ENCODE measurements around the gene NUDT21.
A peak's percentile ranks its signal among the peaks of the same experiment; 100 is the strongest.

The NUDT21 gene

DNA sequence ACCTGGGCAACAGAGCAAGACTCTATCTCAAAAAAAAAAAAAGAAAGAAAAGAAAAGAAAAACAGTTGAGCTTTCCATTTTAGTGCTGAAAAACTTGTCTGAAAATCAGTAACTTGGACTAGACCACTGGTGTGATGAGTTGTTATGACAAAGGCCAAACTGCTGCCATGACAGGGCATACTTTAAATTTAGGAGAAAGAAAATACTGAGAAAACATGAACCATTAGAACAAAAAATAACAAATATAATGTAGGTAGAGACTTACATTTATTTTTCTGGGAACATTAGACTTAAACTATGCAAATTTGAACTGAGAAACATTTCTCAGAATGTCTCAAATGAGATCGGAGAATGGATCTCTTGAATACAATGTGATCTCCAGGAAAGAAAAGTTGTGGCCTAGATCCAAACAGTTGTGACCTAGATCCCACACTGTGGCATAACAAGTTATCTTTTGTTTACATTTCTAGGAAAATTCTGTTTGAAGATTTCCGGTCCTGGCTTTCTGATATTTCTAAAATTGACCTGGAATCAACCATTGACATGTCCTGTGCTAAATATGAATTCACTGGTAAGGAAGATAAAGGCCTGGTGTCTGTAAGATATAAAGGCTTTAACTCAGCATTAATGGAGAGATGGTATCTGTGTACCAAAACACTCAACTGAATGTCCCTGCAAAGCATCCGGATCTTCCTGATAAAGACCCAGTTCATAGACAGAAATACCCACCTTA lies 11.1 kb upstream of the NUDT21 start:
- Histone ChIP-seq H3K23ac (ENCODE audit: low read length in 2 of 2) (no peak overlapping the region), H2AFZ (ENCODE audit: low read depth, low read length) (no peak overlapping the region), H4K8ac (ENCODE audit: low read length) (no peak overlapping the region), H3K18ac (ENCODE audit: low read depth in 1 of 2, low read length in 2 of 2) (no peak overlapping the region), H3K9me3 (ENCODE audit: control insufficient read depth, low read length) (no peaks in the 10 kb centered on the region), H2BK15ac (ENCODE audit: low read depth, poor library complexity, severe bottlenecking) (no peak overlapping the region), H3K14ac (ENCODE audit: low read length in 2 of 2) (no peak overlapping the region), H3K4me2 (ENCODE audit: low read length, poor library complexity, severe bottlenecking) (no peak overlapping the region), H3K27me3 (ENCODE audit: control insufficient read depth in 1 of 2, insufficient read depth in 1 of 2, low read length in 2 of 2) (no peaks in the 10 kb centered on the region), H3K4ac (ENCODE audit: low read depth in 1 of 2, low read length in 2 of 2) (no peak overlapping the region), H2BK120ac (ENCODE audit: low read depth, low read length) (no peak overlapping the region), H4K91ac (ENCODE audit: low read length) (no peak overlapping the region), H3K4me3 (ENCODE audit: insufficient read depth in 1 of 2, low read depth in 1 of 2, low read length in 2 of 2) (no peak overlapping the region), H2BK5ac (ENCODE audit: low read depth, low read length, poor library complexity, severe bottlenecking) (no peak overlapping the region), H3K79me1 (replicated peaks; ENCODE audit: low read length, poor library complexity, severe bottlenecking) (peaks cover 9% of the 10 kb centered on the region), H2BK12ac (ENCODE audit: low read length in 2 of 2) (no peak overlapping the region), H2AK5ac (ENCODE audit: low read length, severe bottlenecking) (no peak overlapping the region), H3K27ac (ENCODE audit: low read length, poor library complexity, severe bottlenecking) (no peak overlapping the region), H3K9ac (ENCODE audit: low read length) (no peak overlapping the region), H3K36me3 (ENCODE audit: control insufficient read depth in 1 of 2, insufficient read depth in 2 of 2, low read depth in 1 of 2, low read length in 2 of 2) (peaks cover 9 to 95% of the 10 kb centered on the region in 2 experiments), H3K4me1 (ENCODE audit: control insufficient read depth, insufficient read depth, low read depth, low read length) (no peaks in the 10 kb centered on the region)
- WGBS, result 93% methylated on average over 2 of the region's 3 CpGs
- no peak for DNase-seq

DNA sequence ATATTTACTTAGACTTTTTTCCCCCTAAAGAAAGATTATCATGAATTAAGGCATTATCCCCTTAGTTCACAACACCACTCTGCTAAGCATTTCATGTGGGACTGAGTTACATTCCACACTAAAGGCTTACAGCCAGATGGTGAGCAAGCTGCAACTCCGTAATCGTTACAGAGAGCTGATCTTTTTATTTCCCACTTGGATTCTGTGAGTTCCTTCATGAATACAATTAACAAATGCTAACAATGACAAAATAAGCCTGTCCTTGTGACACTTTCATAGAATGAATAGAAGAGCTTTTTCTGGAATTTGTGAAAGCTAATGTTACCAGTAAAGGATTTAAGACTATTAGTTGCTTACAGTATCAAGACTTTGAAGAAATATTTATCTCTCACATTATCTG lies 9.0 kb upstream of the NUDT21 start:
- H2BK5ac ChIP-seq (ENCODE audit: low read depth, low read length, poor library complexity, severe bottlenecking), result no peak overlapping the region
- no peak overlapping the region for H3K4me2 ChIP-seq (ENCODE audit: low read length, poor library complexity, severe bottlenecking)
- 100% methylated on average over 2 of the region's 2 CpGs for WGBS
- H3K79me1 ChIP-seq (replicated peaks; ENCODE audit: low read length, poor library complexity, severe bottlenecking), result peaks cover 13% of the 10 kb centered on the region
- no peak overlapping the region for H4K8ac ChIP-seq (ENCODE audit: low read length)
- H3K4ac ChIP-seq (ENCODE audit: low read depth in 1 of 2, low read length in 2 of 2), result no peak overlapping the region
- peaks cover 6 to 95% of the 10 kb centered on the region in 2 experiments for H3K36me3 ChIP-seq (ENCODE audit: control insufficient read depth in 1 of 2, insufficient read depth in 2 of 2, low read depth in 1 of 2, low read length in 2 of 2)
- no peak overlapping the region for H2AFZ ChIP-seq (ENCODE audit: low read depth, low read length)
- no peak overlapping the region for H3K18ac ChIP-seq (ENCODE audit: low read depth in 1 of 2, low read length in 2 of 2)
- H2AK5ac ChIP-seq (ENCODE audit: low read length, severe bottlenecking), result no peak overlapping the region
- no peak overlapping the region for H2BK120ac ChIP-seq (ENCODE audit: low read depth, low read length)
- DNase-seq, result no peak
- H3K27ac ChIP-seq (ENCODE audit: low read length, poor library complexity, severe bottlenecking), result no peak overlapping the region
- H3K4me3 ChIP-seq (ENCODE audit: insufficient read depth in 1 of 2, low read depth in 1 of 2, low read length in 2 of 2), result no peak overlapping the region
- no peaks in the 10 kb centered on the region for H3K4me1 ChIP-seq (ENCODE audit: control insufficient read depth, insufficient read depth, low read depth, low read length)
- H3K14ac ChIP-seq (ENCODE audit: low read length in 2 of 2), result no peak overlapping the region
- no peak overlapping the region for H2BK12ac ChIP-seq (ENCODE audit: low read length in 2 of 2)
- no peak overlapping the region for H4K91ac ChIP-seq (ENCODE audit: low read length)
- H3K9ac ChIP-seq (ENCODE audit: low read length), result no peak overlapping the region
- no peak overlapping the region for H3K23ac ChIP-seq (ENCODE audit: low read length in 2 of 2)
- no peaks in the 10 kb centered on the region for H3K27me3 ChIP-seq (ENCODE audit: control insufficient read depth in 1 of 2, insufficient read depth in 1 of 2, low read length in 2 of 2)
- H2BK15ac ChIP-seq (ENCODE audit: low read depth, poor library complexity, severe bottlenecking), result no peak overlapping the region
- no peaks in the 10 kb centered on the region for H3K9me3 ChIP-seq (ENCODE audit: control insufficient read depth, low read length)

DNA sequence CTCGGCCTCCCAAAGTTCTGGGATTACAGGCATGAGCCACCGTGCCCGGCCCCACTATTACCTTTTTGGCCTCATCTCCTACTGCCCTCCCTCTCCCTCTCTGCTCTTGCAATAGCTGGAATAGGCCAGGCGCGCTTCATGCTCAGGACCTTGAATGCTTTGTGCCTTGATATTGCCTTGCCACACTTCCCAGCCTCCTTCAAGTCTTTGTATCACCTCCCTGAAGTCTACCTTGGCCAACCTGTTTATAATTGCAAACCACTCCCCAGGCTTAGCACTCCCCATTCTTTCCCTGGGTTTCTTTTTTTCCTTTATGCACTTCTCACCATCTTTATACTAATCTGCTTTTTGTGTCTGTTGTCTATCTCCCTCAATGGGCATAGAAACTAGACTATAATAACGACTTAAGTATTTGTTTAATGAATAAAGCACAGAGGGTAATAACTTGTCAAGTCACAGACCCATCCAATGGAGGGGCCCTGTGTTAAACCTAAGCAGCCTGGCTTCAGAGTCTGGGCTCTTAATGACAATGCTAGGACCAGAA lies 6.9 kb upstream of the NUDT21 start:
- Histone ChIP-seq H3K27me3 (ENCODE audit: control insufficient read depth in 1 of 2, insufficient read depth in 1 of 2, low read length in 2 of 2) (no peaks in the 10 kb centered on the region), H2AK5ac (ENCODE audit: low read length, severe bottlenecking) (no peak overlapping the region), H4K8ac (ENCODE audit: low read length) (no peak overlapping the region), H3K79me1 (replicated peaks; ENCODE audit: low read length, poor library complexity, severe bottlenecking) (peaks cover 21% of the 10 kb centered on the region), H2AFZ (ENCODE audit: low read depth, low read length) (no peak overlapping the region), H3K36me3 (ENCODE audit: control insufficient read depth in 1 of 2, insufficient read depth in 2 of 2, low read depth in 1 of 2, low read length in 2 of 2) (peaks cover 3 to 96% of the 10 kb centered on the region in 2 experiments), H3K18ac (ENCODE audit: low read depth in 1 of 2, low read length in 2 of 2) (no peak overlapping the region), H3K23ac (ENCODE audit: low read length in 2 of 2) (no peak overlapping the region), H3K27ac (ENCODE audit: low read length, poor library complexity, severe bottlenecking) (no peak overlapping the region), H2BK15ac (ENCODE audit: low read depth, poor library complexity, severe bottlenecking) (no peak overlapping the region), H2BK5ac (ENCODE audit: low read depth, low read length, poor library complexity, severe bottlenecking) (no peak overlapping the region), H3K4ac (ENCODE audit: low read depth in 1 of 2, low read length in 2 of 2) (no peak overlapping the region), H3K9me3 (ENCODE audit: control insufficient read depth, low read length) (no peaks in the 10 kb centered on the region), H3K14ac (ENCODE audit: low read length in 2 of 2) (no peak overlapping the region), H4K91ac (ENCODE audit: low read length) (no peak overlapping the region), H3K4me2 (ENCODE audit: low read length, poor library complexity, severe bottlenecking) (no peak overlapping the region), H3K4me1 (ENCODE audit: control insufficient read depth, insufficient read depth, low read depth, low read length) (no peaks in the 10 kb centered on the region), H3K4me3 (ENCODE audit: insufficient read depth in 1 of 2, low read depth in 1 of 2, low read length in 2 of 2) (no peak overlapping the region), H2BK12ac (ENCODE audit: low read length in 2 of 2) (no peak overlapping the region), H2BK120ac (ENCODE audit: low read depth, low read length) (no peak overlapping the region), H3K9ac (ENCODE audit: low read length) (no peak overlapping the region)
- WGBS, result 96% methylated on average over 5 of the region's 6 CpGs
- no peak for DNase-seq

DNA sequence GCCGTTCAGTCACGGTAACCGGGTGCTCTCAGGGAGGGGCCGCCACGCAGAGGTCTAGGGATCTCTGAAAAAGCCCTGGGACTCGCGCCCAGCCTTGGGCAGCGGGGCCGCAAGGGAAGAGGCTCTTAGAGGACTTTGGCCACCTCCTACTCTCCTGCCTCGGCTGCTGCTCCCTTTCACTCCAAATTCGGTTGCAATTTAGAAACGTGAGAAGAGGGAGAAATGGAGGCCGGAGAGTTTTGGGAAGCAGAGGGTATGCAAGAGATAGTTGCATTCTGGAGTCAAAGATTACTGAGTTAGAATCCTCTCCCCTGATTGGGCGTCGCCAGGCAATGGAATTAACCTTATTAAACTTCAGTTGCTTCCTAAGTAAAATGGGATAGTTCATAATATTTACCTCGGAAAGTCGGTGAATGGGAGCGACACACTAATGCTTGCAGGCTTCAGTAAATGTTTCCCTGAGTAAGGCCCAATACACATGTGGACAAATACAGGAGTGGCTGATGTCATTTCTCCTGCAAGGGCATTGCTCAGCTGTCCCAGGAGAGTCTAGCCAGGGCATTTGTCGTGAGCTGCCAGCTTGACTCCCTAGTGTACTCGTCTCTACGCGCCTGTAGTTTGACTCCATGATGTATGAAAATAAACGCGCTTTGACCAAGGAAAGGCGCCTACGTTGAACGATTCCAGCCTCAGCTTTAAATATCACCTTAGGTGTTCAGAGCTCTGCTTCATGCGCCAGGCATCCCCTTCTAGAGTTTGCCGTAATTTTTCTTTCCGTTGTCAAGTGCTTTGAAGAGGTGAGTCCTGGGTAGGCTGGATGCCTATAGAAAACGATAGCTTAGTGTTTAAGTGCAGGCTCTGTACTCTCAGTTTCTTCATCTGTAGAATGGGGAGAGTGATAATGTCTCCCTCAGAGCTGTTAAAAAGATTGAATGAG lies 889 bp upstream of the NUDT21 start:
- WGBS, result 10% methylated on average over 29 of the region's 31 CpGs
- Histone ChIP-seq H3K23ac (ENCODE audit: low read length in 2 of 2) (peak overlapping the region in 1 of 2 experiments; percentile 41), H3K79me1 (replicated peaks; ENCODE audit: low read length, poor library complexity, severe bottlenecking) (peaks cover 19% of the 10 kb centered on the region), H3K9me3 (ENCODE audit: control insufficient read depth, low read length) (no peaks in the 10 kb centered on the region), H3K18ac (ENCODE audit: low read depth in 1 of 2, low read length in 2 of 2) (no peak overlapping the region), H4K91ac (ENCODE audit: low read length) (no peak overlapping the region), H3K9ac (ENCODE audit: low read length) (peak overlapping the region; percentile 95), H3K36me3 (ENCODE audit: control insufficient read depth in 1 of 2, insufficient read depth in 2 of 2, low read depth in 1 of 2, low read length in 2 of 2) (peaks cover 0 to 45% of the 10 kb centered on the region in 2 experiments), H3K4ac (ENCODE audit: low read depth in 1 of 2, low read length in 2 of 2) (peak overlapping the region in 1 of 2 experiments; percentile 77), H2BK15ac (ENCODE audit: low read depth, poor library complexity, severe bottlenecking) (no peak overlapping the region), H2BK12ac (ENCODE audit: low read length in 2 of 2) (no peak overlapping the region), H2BK5ac (ENCODE audit: low read depth, low read length, poor library complexity, severe bottlenecking) (no peak overlapping the region), H4K8ac (ENCODE audit: low read length) (no peak overlapping the region), H2AK5ac (ENCODE audit: low read length, severe bottlenecking) (no peak overlapping the region), H3K4me3 (ENCODE audit: insufficient read depth in 1 of 2, low read depth in 1 of 2, low read length in 2 of 2) (peak overlapping the region; percentile 78 to 91), H3K4me1 (ENCODE audit: control insufficient read depth, insufficient read depth, low read depth, low read length) (peaks cover 11% of the 10 kb centered on the region), H2BK120ac (ENCODE audit: low read depth, low read length) (no peak overlapping the region), H3K27ac (ENCODE audit: low read length, poor library complexity, severe bottlenecking) (peak overlapping the region; percentile 63), H2AFZ (ENCODE audit: low read depth, low read length) (peak overlapping the region; percentile 80), H3K27me3 (ENCODE audit: control insufficient read depth in 1 of 2, insufficient read depth in 1 of 2, low read length in 2 of 2) (no peaks in the 10 kb centered on the region), H3K4me2 (ENCODE audit: low read length, poor library complexity, severe bottlenecking) (peak overlapping the region; percentile 78), H3K14ac (ENCODE audit: low read length in 2 of 2) (peak overlapping the region in 1 of 2 experiments; percentile 69)
- DNase-seq, result peak; percentile 79
